Thoracic aorta (tissue), 2 donors: ENCODE measurements around the gene ABHD10. TPM values are rescaled to one million over a fixed set of nuclear protein-coding genes. Genes with fewer than 3 reads are reported as not detected.

Experiments
- ATAC-seq: fragments of 150-250 bp; one replicate; pipeline ENCODE4 v1.8.0; 2017; ENCODE audit warnings: low read depth; ENCODE audit not compliant: insufficient number of reproducible peaks, low FRiP score
- DNase-seq: peaks from one replicate; pipeline ENCODE4 v3.0.0-alpha.2; 2020; ENCODE audit warnings: low spot score
- H3K27ac ChIP-seq, 2 donors: fragments of 200-600 bp; sonication (generic); 1 replicate in 1 of 2; 2 replicates in 1 of 2; pipeline ENCODE4 v1.5.1; 2016; ENCODE audit warnings: mild to moderate bottlenecking in 2 of 2, moderate library complexity in 2 of 2
- H3K27me3 ChIP-seq: fragments of 200-600 bp; sonication (generic); replicated peaks from 2 replicates; pipeline ENCODE4 v1.6.0; 2016; ENCODE audit warnings: mild to moderate bottlenecking; ENCODE audit not compliant: insufficient read depth
- H3K36me3 ChIP-seq: fragments of 200-600 bp; sonication (generic); one replicate; pipeline ENCODE4 v1.5.1; 2016
- H3K4me1 ChIP-seq, 2 donors: fragments of 200-600 bp; sonication (generic); 1 replicate in 1 of 2; 2 replicates in 1 of 2; pipeline versions ENCODE4 v1.5.1 to v1.6.0; 2016; ENCODE audit warnings: low read depth in 2 of 2, mild to moderate bottlenecking in 1 of 2; ENCODE audit not compliant: control insufficient read depth in 1 of 2
- H3K4me3 ChIP-seq: fragments of 200-600 bp; sonication (generic); 2 replicates; pipeline ENCODE4 v1.5.1; 2016; ENCODE audit warnings: mild to moderate bottlenecking
- H3K9me3 ChIP-seq: fragments of 200-600 bp; sonication (generic); 2 replicates; pipeline ENCODE4 v1.5.1; 2016
- total RNA-seq, 2 donors: library from RNA; depleted of rRNA; stranded (reverse); fragments of >200 nt; gene quantifications; one replicate each; pipeline versions ENCODE4 v1.1.0 to v1.2.3, GENCODE V29; 2016
- TF ChIP-seq, protein P1 (sequence below): fragments of 200-600 bp; sonication (generic); IDR thresholded peaks from one replicate; pipeline ENCODE4 v1.5.1; 2019; ENCODE audit warnings: antibody characterized with exemption

Gene ABHD10
- total RNA-seq, 2 donors from 2014 or later = 9.6 to 13.2 TPM

GRCh38 chr3:112017091-112017490 is 38.3 kb downstream of the ABHD10 start:
- no peaks in the 10 kb centered on the region for H3K9me3 ChIP-seq
- no peak for ATAC-seq
- H3K36me3 ChIP-seq = no peaks in the 10 kb centered on the region
- peaks cover 0 to 12% of the 10 kb centered on the region in 2 donors for H3K4me1 ChIP-seq
- no peak overlapping the region for H3K4me3 ChIP-seq
- H3K27me3 ChIP-seq = no peaks in the 10 kb centered on the region
- no peak for DNase-seq
- H3K27ac ChIP-seq = no peak overlapping the region
- TF ChIP-seq, protein P1, sequence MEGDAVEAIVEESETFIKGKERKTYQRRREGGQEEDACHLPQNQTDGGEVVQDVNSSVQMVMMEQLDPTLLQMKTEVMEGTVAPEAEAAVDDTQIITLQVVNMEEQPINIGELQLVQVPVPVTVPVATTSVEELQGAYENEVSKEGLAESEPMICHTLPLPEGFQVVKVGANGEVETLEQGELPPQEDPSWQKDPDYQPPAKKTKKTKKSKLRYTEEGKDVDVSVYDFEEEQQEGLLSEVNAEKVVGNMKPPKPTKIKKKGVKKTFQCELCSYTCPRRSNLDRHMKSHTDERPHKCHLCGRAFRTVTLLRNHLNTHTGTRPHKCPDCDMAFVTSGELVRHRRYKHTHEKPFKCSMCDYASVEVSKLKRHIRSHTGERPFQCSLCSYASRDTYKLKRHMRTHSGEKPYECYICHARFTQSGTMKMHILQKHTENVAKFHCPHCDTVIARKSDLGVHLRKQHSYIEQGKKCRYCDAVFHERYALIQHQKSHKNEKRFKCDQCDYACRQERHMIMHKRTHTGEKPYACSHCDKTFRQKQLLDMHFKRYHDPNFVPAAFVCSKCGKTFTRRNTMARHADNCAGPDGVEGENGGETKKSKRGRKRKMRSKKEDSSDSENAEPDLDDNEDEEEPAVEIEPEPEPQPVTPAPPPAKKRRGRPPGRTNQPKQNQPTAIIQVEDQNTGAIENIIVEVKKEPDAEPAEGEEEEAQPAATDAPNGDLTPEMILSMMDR = no peak

DNA sequence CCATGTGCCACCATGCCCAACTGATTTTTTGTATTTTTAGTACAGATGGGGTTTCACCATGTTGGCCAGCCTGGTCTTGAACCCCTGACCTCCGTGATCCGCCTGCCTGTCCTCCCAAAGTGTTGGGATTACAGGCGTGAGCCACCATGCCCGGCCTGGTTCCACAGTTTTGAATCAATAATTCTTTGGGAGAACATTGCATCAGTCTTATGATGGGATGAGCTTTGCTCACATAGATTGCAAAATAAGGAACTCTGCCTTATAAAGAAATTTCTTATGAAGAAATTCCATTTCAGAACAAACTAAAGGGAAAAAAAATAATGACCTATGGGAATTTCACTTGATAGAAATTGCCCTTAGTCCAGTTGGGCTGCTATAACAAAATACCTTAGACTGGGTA is 39.9 kb downstream of the ABHD10 start:
- H3K4me1 ChIP-seq = no peaks in the 10 kb centered on the region
- TF ChIP-seq, protein P1 = no peak

GRCh38 chr3:112019716-112020115 is 40.9 kb downstream of the ABHD10 start:
- DNase-seq = no peak
- TF ChIP-seq, protein P1 = no peak
- Histone ChIP-seq H3K4me1 (no peaks in the 10 kb centered on the region), H3K27me3 (no peaks in the 10 kb centered on the region), H3K36me3 (no peaks in the 10 kb centered on the region), H3K27ac (no peak overlapping the region), H3K9me3 (no peaks in the 10 kb centered on the region), H3K4me3 (no peak overlapping the region)
- no peak for ATAC-seq

More for the DNA sequence above, 39.9 kb downstream of the ABHD10 start:
- no peaks in the 10 kb centered on the region for H3K36me3 ChIP-seq
- no peak overlapping the region for H3K4me3 ChIP-seq
- no peaks in the 10 kb centered on the region for H3K27me3 ChIP-seq
- no peaks in the 10 kb centered on the region for H3K9me3 ChIP-seq
- H3K27ac ChIP-seq = no peak overlapping the region
- ATAC-seq = no peak
- DNase-seq = no peak

GRCh38 chr3:112020674-112021085 is 41.9 kb downstream of the ABHD10 start:
- Histone ChIP-seq H3K27me3 (no peaks in the 10 kb centered on the region), H3K36me3 (no peaks in the 10 kb centered on the region), H3K9me3 (no peaks in the 10 kb centered on the region), H3K27ac (no peak overlapping the region), H3K4me3 (no peak overlapping the region), H3K4me1 (no peaks in the 10 kb centered on the region)
- DNase-seq (no peak), ATAC-seq (no peak)
- TF ChIP-seq, protein P1 = no peak

DNA sequence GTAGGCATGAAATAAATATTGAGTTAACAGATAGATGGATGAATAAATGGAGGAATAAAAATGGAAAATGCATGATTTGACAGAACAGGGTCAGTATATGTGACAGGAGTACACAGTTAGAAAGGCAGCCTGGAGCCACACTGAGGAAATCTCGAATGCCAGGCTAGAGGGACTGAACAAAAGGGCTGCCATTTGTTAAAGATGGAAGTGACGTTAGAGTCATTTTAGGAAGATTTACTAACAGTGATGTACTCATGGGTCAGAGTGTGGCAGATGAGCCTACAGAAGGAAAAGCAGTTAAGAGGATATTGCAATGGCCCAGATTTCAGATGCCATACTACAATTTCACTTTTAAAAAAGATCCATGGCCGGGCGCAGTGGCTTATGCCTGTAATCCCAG is 48.3 kb downstream of the ABHD10 start:
- H3K27me3 ChIP-seq = no peaks in the 10 kb centered on the region
- no peaks in the 10 kb centered on the region for H3K9me3 ChIP-seq
- no peak overlapping the region for H3K27ac ChIP-seq
- H3K4me3 ChIP-seq = no peak overlapping the region
- ATAC-seq = no peak
- no peaks in the 10 kb centered on the region for H3K4me1 ChIP-seq
- no peaks in the 10 kb centered on the region for H3K36me3 ChIP-seq
- TF ChIP-seq, protein P1 = no peak
- DNase-seq = no peak
